Measurements from ENCODE around the gene CRY2. TPM values are rescaled to one million over a fixed set of nuclear protein-coding genes. Genes with fewer than 3 reads are reported as not detected.
A peak's percentile ranks its signal among the peaks of the same experiment; 100 is the strongest.

The CRY2 gene
- total and polyA plus RNA-seq, 2 of the 13 experiments (the other 11 are each of a cell fraction or from before 2014, with no cell fraction given): 10.1 to 12.2 TPM

- peak; percentile 34; the same call in 1 of the 2 replicates for TF ChIP-seq ZNF687 (CRISPR knock-in tag; IDR thresholded peaks at IDR 0.05)
- 0 out of 2 replicates have a peak, but pooled peaks have one; percentile 44 for TF ChIP-seq TBP (CRISPR knock-in tag; IDR thresholded peaks at IDR 0.05)
- TF ChIP-seq ZNF883 (CRISPR knock-in tag; IDR thresholded peaks at IDR 0.05; ENCODE audit: not compliant biosample characterization): peak; percentile 38
- TF ChIP-seq ZBTB14 (CRISPR knock-in tag; IDR thresholded peaks at IDR 0.05): 0 out of 2 replicates have a peak, but pooled peaks have one; percentile 41
- peak; percentile 98 for TF ChIP-seq ZNF777 (CRISPR knock-in tag; IDR thresholded peaks at IDR 0.05)
- TF ChIP-seq TFDP1 (CRISPR knock-in tag; IDR thresholded peaks at IDR 0.05; ENCODE audit: borderline replicate concordance): no peak
- no peak for TF ChIP-seq GFI1 (CRISPR knock-in tag; IDR thresholded peaks at IDR 0.05; ENCODE audit: borderline replicate concordance)
- peak; percentile 76; the same call in 1 of the 2 replicates for TF ChIP-seq ZNF235 (CRISPR knock-in tag; IDR thresholded peaks at IDR 0.05; ENCODE audit: borderline replicate concordance)
- peak; percentile 52 for TF ChIP-seq SP4 (CRISPR knock-in tag; IDR thresholded peaks at IDR 0.05)
- TF ChIP-seq HMGXB4 (CRISPR knock-in tag; IDR thresholded peaks at IDR 0.05; ENCODE audit: borderline replicate concordance in 1 of 2, low read depth in 1 of 2): 0 out of 4 replicates have a peak, but pooled peaks of 1 of the 2 experiments have one; percentile 38
- TF ChIP-seq SP1 (IDR thresholded peaks at IDR 0.05): no peak
- TF ChIP-seq SP1 (CRISPR knock-in tag; IDR thresholded peaks at IDR 0.05): peak; percentile 28; the same call in 1 of the 2 replicates
- 0 out of 2 replicates have a peak, but pooled peaks have one; percentile 26 for TF ChIP-seq ZSCAN12 (CRISPR knock-in tag; IDR thresholded peaks at IDR 0.05)
- no peak for TF ChIP-seq PHF20 (CRISPR knock-in tag; IDR thresholded peaks at IDR 0.05)
- 0 out of 2 replicates have a peak, but pooled peaks have one; percentile 15 for TF ChIP-seq ZNF747 (CRISPR knock-in tag; IDR thresholded peaks at IDR 0.05; ENCODE audit: borderline replicate concordance)
- TF ChIP-seq KLF6 (CRISPR knock-in tag; IDR thresholded peaks at IDR 0.05): 0 out of 2 replicates have a peak, but pooled peaks have one; percentile 21
- TF ChIP-seq YY1 (IDR thresholded peaks at IDR 0.05; ENCODE audit: insufficient read depth, insufficient replicate concordance, low read depth, low read length): peak; percentile 73
- TF ChIP-seq PHB2 (IDR thresholded peaks at IDR 0.05; ENCODE audit: partially characterized antibody): no peak
- peak; percentile 52; the same call in 1 of the 2 replicates for TF ChIP-seq ZFP82 (CRISPR knock-in tag; IDR thresholded peaks at IDR 0.05; ENCODE audit: borderline replicate concordance)
- 0 out of 2 replicates have a peak, but pooled peaks have one; percentile 11 for TF ChIP-seq YEATS4 (CRISPR knock-in tag; IDR thresholded peaks at IDR 0.05; ENCODE audit: borderline replicate concordance)
- TF ChIP-seq WIZ (CRISPR knock-in tag; IDR thresholded peaks at IDR 0.05): 0 out of 2 replicates have a peak, but pooled peaks have one; percentile 16
Observed at GRCh38 chr11:45922425-45923082, 75.3 kb downstream of the CRY2 start, which contains the start of gene LARGE2 (continued).

Measured in HepG2 (cell line).